GM12878 (cell line): ENCODE data around the gene AP4E1.

Source experiments
- CBFB ChIP-seq: IDR thresholded peaks from 2 replicates; pipeline ENCODE4 v1.6.1; 2016; ENCODE audit warnings: antibody characterized with exemption, low read depth
- CHD1 ChIP-seq: IDR thresholded peaks from 2 replicates; pipeline ENCODE4 v1.6.1; 2012; ENCODE audit warnings: low read depth, low read length, improper control_type of control experiment
- NFYB ChIP-seq: IDR thresholded peaks from 2 replicates; pipeline ENCODE4 v1.6.1; 2011; ENCODE audit warnings: low read depth, mild to moderate bottlenecking, low read length, improper control_type of control experiment, moderate library complexity; ENCODE audit not compliant: insufficient read depth
- TF ChIP-seq, protein P1 (sequence below), 3 experiments: IDR thresholded peaks in 2 of 3; conservative IDR thresholded peaks in 1 of 3; 2 replicates each; pipeline ENCODE4 v1.5.1; 2011; ENCODE audit warnings: low read depth in 3 of 3, low read length in 3 of 3, mild to moderate bottlenecking in 3 of 3, control low read depth in 2 of 3, moderate library complexity in 2 of 3, inconsistent platforms in 1 of 3, mixed read lengths in 1 of 3; ENCODE audit not compliant: control insufficient read depth in 2 of 3, insufficient read depth in 1 of 3; ENCODE audit errors: extremely low read depth in 1 of 3
- TF ChIP-seq, protein P2 (sequence below): IDR thresholded peaks from 2 replicates; pipeline ENCODE4 v1.6.1; 2011; ENCODE audit warnings: mild to moderate bottlenecking, low read depth, low read length, moderate library complexity; ENCODE audit not compliant: insufficient replicate concordance

DNA sequence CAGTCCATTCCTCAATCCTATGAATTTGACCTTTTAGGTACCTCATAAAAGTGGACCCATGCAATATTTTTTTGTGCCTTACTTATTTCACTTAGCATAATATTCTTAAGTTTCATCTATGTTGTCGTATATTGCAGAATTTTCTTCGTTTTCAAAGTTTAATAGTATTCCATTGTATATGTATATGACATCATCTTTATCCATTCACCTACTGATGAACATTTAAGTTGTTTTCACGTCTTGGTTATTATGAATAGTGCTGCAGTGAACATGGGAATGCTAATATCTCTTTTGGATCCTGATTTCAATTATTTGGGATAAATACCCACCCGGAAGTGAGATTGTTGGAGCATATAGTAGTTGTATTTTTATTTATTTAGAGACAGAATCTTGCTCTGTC lies 65.1 kb downstream of the AP4E1 start:
- TF ChIP-seq CBFB = no peak
- TF ChIP-seq CHD1 = no peak
- TF ChIP-seq NFYB = no peak
- TF ChIP-seq, protein P1, sequence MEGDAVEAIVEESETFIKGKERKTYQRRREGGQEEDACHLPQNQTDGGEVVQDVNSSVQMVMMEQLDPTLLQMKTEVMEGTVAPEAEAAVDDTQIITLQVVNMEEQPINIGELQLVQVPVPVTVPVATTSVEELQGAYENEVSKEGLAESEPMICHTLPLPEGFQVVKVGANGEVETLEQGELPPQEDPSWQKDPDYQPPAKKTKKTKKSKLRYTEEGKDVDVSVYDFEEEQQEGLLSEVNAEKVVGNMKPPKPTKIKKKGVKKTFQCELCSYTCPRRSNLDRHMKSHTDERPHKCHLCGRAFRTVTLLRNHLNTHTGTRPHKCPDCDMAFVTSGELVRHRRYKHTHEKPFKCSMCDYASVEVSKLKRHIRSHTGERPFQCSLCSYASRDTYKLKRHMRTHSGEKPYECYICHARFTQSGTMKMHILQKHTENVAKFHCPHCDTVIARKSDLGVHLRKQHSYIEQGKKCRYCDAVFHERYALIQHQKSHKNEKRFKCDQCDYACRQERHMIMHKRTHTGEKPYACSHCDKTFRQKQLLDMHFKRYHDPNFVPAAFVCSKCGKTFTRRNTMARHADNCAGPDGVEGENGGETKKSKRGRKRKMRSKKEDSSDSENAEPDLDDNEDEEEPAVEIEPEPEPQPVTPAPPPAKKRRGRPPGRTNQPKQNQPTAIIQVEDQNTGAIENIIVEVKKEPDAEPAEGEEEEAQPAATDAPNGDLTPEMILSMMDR (IDR thresholded peaks at IDR 0.05 in 2 of 3, conservative IDR thresholded peaks at IDR 0.05 in 1 of 3; ENCODE audit: control insufficient read depth in 2 of 3, extremely low read depth in 1 of 3, insufficient read depth in 1 of 3, low read depth in 3 of 3, low read length in 3 of 3) = no peak
- TF ChIP-seq, protein P2, sequence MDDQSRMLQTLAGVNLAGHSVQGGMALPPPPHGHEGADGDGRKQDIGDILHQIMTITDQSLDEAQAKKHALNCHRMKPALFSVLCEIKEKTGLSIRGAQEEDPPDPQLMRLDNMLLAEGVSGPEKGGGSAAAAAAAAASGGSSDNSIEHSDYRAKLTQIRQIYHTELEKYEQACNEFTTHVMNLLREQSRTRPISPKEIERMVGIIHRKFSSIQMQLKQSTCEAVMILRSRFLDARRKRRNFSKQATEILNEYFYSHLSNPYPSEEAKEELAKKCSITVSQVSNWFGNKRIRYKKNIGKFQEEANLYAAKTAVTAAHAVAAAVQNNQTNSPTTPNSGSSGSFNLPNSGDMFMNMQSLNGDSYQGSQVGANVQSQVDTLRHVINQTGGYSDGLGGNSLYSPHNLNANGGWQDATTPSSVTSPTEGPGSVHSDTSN = no peak
